ENCODE data around the gene CR1L. TPM values are rescaled to one million over a fixed set of nuclear protein-coding genes. Genes with fewer than 3 reads are reported as not detected.

Gene CR1L
- total RNA-seq (2014; rRNA removed; shearing (Covaris generic)) (2.9 and 5.8 TPM in 2 replicates), polyA plus RNA-seq (2016; fragmentation: Nextera tagmentation; extraction: Ambion mirVana) (13.4 and 21.4 TPM in 2 replicates)
- long read RNA-seq, partial matches to known transcripts: 0 of 4 reads
- long read RNA-seq, other reads (novel, unspliced or antisense): 2 of 4 reads

DNA sequence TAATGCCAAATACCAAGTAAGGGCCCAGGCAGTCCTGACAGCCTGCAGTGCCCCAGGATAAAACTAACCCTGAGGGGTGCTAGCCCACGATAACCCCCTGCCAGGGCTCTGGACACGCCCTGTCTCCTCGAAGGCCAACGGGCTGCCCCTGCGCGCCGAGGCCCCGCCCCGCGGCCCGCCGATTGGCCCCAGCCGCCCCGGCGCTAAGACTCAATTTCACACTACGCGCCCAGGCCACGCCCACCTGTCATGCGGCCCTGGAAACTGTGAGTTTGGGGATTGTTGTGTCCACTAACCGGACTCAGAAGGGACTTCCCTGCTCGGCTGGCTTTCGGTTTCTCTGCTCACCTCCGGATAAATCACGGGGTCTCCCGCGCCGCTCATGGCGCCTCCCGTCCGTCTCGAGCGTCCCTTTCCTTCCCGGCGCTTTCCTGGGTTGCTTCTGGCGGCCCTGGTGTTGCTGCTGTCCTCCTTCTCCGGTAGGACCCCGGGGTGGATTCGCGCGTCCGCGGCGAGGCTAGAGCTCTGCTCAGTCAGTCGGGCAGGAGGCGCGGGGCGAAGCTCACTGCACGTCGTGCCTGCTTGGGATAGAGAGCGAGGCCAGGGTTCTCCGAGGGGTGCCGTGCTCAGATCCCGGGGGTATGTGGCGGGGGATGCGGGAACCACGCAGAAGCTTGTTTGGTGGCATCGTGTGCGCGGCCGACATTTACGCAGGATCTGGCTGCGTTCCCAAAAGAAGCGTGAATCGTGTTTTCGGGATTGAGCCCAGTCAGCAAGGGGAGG lies at the start of gene CR1L:
Gene CR1L (plus strand): TSS at position 282 of the 783 bp plus-strand sequence. CDS start 101 bp downstream, at position 383.
- Histone ChIP-seq H3F3A (replicated peaks; ENCODE audit: low read depth) (0 out of 2 replicates have a peak, but pooled peaks cover 5% of the 10 kb centered on the region), H3K4me3 (peak within 1 kb of the TSS; percentile 89), H3K27me3 (ENCODE audit: insufficient read depth) (peaks cover 10% of the 10 kb centered on the region), H3K4me1 (ENCODE audit: insufficient read depth) (peaks cover 43% of the 10 kb centered on the region), H3K79me2 (replicated peaks; ENCODE audit: insufficient read depth) (peaks cover 10% of the 10 kb centered on the region; the same call in 1 of the 2 replicates), H2AFZ (peak within 1 kb of the TSS; percentile 86), H3K27ac (ENCODE audit: low read depth) (no peak within 1 kb of the TSS), H4K20me1 (replicated peaks; ENCODE audit: insufficient read depth) (no peaks in the 10 kb centered on the region), H3K4me2 (peak within 1 kb of the TSS; percentile 96), H3K9me2 (ENCODE audit: insufficient read depth) (no peaks in the 10 kb centered on the region), H3K36me3 (ENCODE audit: insufficient read depth) (no peaks in the 10 kb centered on the region)
- H3K27me3 Mint-ChIP-seq (ENCODE audit: insufficient read depth, low read depth, poor library complexity): peaks cover 19% of the 10 kb centered on the region
- no peaks in the 10 kb centered on the region for H3K9me3 Mint-ChIP-seq
- ATAC-seq: peak; percentile 93
- H3K4me3 Mint-ChIP-seq: peak within 1 kb of the TSS; percentile 83
- peak; percentile 97 for DNase-seq (ENCODE audit: low spot score)
- TF ChIP-seq EZH2phosphoT487 (IDR thresholded peaks at IDR 0.05; ENCODE audit: unreplicated experiment): no peak
- peak; percentile 33; the same call in 1 of the 2 replicates for TF ChIP-seq POLR2AphosphoS5 (IDR thresholded peaks at IDR 0.05; ENCODE audit: low read depth)
- H3K4me1 Mint-ChIP-seq: peaks cover 53% of the 10 kb centered on the region
- H3K27ac Mint-ChIP-seq: no peak within 1 kb of the TSS
- H3K36me3 Mint-ChIP-seq (ENCODE audit: low read depth): no peaks in the 10 kb centered on the region

DNA sequence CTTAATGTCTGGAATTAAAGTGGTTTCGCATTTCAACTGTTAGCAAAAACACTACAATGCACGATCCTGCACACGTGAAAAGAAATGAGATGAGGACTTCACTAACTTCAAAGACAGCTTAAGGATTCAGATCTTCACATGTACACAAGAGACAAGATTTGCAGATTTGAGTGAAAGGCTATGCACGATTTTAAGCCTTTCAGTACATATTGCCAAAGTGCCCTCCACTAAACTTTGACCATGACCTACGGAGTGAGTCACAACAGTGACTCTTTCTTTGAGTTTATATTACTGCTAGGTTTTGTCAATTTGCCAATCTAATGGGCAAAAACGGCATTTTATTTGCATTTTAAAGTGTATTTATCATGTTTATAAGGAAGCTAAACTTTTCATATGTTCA lies 41.2 kb upstream of the CR1L start:
- no peaks in the 10 kb centered on the region for H3K36me3 ChIP-seq (ENCODE audit: insufficient read depth)
- no peak overlapping the region for H3K4me2 ChIP-seq
- H3K4me1 Mint-ChIP-seq: no peaks in the 10 kb centered on the region
- no peak overlapping the region for H3K27ac ChIP-seq (ENCODE audit: low read depth)
- no peak for ATAC-seq
- H3K27ac Mint-ChIP-seq: no peak overlapping the region
- no peaks in the 10 kb centered on the region for H3K27me3 Mint-ChIP-seq (ENCODE audit: insufficient read depth, low read depth, poor library complexity)
- no peaks in the 10 kb centered on the region for H4K20me1 ChIP-seq (replicated peaks; ENCODE audit: insufficient read depth)
- TF ChIP-seq ZNF331 (CRISPR knock-in tag; IDR thresholded peaks at IDR 0.05; ENCODE audit: low read depth): no peak
- no peak for TF ChIP-seq EZH2 (IDR thresholded peaks at IDR 0.05; ENCODE audit: low read depth, unreplicated experiment)
- TF ChIP-seq, protein P1, sequence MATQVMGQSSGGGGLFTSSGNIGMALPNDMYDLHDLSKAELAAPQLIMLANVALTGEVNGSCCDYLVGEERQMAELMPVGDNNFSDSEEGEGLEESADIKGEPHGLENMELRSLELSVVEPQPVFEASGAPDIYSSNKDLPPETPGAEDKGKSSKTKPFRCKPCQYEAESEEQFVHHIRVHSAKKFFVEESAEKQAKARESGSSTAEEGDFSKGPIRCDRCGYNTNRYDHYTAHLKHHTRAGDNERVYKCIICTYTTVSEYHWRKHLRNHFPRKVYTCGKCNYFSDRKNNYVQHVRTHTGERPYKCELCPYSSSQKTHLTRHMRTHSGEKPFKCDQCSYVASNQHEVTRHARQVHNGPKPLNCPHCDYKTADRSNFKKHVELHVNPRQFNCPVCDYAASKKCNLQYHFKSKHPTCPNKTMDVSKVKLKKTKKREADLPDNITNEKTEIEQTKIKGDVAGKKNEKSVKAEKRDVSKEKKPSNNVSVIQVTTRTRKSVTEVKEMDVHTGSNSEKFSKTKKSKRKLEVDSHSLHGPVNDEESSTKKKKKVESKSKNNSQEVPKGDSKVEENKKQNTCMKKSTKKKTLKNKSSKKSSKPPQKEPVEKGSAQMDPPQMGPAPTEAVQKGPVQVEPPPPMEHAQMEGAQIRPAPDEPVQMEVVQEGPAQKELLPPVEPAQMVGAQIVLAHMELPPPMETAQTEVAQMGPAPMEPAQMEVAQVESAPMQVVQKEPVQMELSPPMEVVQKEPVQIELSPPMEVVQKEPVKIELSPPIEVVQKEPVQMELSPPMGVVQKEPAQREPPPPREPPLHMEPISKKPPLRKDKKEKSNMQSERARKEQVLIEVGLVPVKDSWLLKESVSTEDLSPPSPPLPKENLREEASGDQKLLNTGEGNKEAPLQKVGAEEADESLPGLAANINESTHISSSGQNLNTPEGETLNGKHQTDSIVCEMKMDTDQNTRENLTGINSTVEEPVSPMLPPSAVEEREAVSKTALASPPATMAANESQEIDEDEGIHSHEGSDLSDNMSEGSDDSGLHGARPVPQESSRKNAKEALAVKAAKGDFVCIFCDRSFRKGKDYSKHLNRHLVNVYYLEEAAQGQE (IDR thresholded peaks at IDR 0.05; ENCODE audit: unreplicated experiment): no peak
- TF ChIP-seq, protein P2, sequence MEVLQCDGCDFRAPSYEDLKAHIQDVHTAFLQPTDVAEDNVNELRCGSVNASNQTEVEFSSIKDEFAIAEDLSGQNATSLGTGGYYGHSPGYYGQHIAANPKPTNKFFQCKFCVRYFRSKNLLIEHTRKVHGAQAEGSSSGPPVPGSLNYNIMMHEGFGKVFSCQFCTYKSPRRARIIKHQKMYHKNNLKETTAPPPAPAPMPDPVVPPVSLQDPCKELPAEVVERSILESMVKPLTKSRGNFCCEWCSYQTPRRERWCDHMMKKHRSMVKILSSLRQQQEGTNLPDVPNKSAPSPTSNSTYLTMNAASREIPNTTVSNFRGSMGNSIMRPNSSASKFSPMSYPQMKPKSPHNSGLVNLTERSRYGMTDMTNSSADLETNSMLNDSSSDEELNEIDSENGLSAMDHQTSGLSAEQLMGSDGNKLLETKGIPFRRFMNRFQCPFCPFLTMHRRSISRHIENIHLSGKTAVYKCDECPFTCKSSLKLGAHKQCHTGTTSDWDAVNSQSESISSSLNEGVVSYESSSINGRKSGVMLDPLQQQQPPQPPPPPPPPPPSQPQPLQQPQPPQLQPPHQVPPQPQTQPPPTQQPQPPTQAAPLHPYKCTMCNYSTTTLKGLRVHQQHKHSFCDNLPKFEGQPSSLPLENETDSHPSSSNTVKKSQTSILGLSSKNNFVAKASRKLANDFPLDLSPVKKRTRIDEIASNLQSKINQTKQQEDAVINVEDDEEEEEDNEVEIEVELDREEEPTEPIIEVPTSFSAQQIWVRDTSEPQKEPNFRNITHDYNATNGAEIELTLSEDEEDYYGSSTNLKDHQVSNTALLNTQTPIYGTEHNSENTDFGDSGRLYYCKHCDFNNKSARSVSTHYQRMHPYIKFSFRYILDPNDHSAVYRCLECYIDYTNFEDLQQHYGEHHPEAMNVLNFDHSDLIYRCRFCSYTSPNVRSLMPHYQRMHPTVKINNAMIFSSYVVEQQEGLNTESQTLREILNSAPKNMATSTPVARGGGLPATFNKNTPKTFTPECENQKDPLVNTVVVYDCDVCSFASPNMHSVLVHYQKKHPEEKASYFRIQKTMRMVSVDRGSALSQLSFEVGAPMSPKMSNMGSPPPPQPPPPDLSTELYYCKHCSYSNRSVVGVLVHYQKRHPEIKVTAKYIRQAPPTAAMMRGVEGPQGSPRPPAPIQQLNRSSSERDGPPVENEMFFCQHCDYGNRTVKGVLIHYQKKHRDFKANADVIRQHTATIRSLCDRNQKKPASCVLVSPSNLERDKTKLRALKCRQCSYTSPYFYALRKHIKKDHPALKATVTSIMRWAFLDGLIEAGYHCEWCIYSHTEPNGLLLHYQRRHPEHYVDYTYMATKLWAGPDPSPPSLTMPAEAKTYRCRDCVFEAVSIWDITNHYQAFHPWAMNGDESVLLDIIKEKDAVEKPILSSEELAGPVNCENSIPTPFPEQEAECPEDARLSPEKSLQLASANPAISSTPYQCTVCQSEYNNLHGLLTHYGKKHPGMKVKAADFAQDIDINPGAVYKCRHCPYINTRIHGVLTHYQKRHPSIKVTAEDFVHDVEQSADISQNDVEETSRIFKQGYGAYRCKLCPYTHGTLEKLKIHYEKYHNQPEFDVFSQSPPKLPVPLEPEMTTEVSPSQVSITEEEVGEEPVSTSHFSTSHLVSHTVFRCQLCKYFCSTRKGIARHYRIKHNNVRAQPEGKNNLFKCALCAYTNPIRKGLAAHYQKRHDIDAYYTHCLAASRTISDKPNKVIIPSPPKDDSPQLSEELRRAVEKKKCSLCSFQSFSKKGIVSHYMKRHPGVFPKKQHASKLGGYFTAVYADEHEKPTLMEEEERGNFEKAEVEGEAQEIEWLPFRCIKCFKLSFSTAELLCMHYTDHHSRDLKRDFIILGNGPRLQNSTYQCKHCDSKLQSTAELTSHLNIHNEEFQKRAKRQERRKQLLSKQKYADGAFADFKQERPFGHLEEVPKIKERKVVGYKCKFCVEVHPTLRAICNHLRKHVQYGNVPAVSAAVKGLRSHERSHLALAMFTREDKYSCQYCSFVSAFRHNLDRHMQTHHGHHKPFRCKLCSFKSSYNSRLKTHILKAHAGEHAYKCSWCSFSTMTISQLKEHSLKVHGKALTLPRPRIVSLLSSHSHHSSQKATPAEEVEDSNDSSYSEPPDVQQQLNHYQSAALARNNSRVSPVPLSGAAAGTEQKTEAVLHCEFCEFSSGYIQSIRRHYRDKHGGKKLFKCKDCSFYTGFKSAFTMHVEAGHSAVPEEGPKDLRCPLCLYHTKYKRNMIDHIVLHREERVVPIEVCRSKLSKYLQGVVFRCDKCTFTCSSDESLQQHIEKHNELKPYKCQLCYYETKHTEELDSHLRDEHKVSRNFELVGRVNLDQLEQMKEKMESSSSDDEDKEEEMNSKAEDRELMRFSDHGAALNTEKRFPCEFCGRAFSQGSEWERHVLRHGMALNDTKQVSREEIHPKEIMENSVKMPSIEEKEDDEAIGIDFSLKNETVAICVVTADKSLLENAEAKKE (CRISPR knock-in tag; IDR thresholded peaks at IDR 0.05): no peak
- no peak overlapping the region for H3K4me3 ChIP-seq
- no peaks in the 10 kb centered on the region for H3K79me2 ChIP-seq (replicated peaks; ENCODE audit: insufficient read depth)
- H3K4me3 Mint-ChIP-seq: no peak overlapping the region
- H3K36me3 Mint-ChIP-seq (ENCODE audit: low read depth): no peaks in the 10 kb centered on the region
- no peak for DNase-seq (ENCODE audit: low spot score)
- no peaks in the 10 kb centered on the region for H3K4me1 ChIP-seq (ENCODE audit: insufficient read depth)
- H2AFZ ChIP-seq: no peak overlapping the region
- H3F3A ChIP-seq (replicated peaks; ENCODE audit: low read depth): no peaks in the 10 kb centered on the region
- H3K27me3 ChIP-seq (ENCODE audit: insufficient read depth): no peaks in the 10 kb centered on the region
- no peaks in the 10 kb centered on the region for H3K9me2 ChIP-seq (ENCODE audit: insufficient read depth)
- no peaks in the 10 kb centered on the region for H3K9me3 Mint-ChIP-seq
